Left cardiac atrium (tissue), 4 donors: ENCODE data around the gene TMEM88. TPM values are rescaled to one million over a fixed set of nuclear protein-coding genes. Genes with fewer than 3 reads are reported as not detected.
A peak's percentile ranks its signal among the peaks of the same experiment; 100 is the strongest.

Experiments
- ATAC-seq, 2 donors: fragments of 200-7000 bp; cut with Tn5 transposase; one replicate each; pipeline ENCODE4 v1.9.1; 2020; ENCODE audit warnings: mild to moderate bottlenecking in 2 of 2, moderate library complexity in 2 of 2
- DNase-seq: peaks from one replicate; pipeline ENCODE4 v3.0.0-alpha.2; 2020
- intact Hi-C, 2 donors: fragments of 100-400 bp; cut with DNase I; formaldehyde crosslinking; loops; one replicate each; pipeline versions ENCODE4 v1.14.1 to v1.15.1; 2022 to 2023
- total RNA-seq, 2 donors: library from RNA; stranded (reverse); fragmentation: NEBNext Ultra II Directional; extraction: Animal tissue kit (Norgen Biotek cat#: 25700); gene quantifications; one replicate each; pipeline ENCODE4 v1.2.1, GENCODE V29; 2021
- donor health status: DM: no; HTN: yes; CAD: no.
- donor health status: DM: no; HTN: yes; CAD: no; lungs with severe emphysema.
- donor health status: DM: yes; HTN: yes; CAD: no.
- donor health status: Dilated cardiomyopathy.

The TMEM88 gene
- total RNA-seq, 2 donors from 2014 or later = 32.5 to 33.6 TPM

DNA sequence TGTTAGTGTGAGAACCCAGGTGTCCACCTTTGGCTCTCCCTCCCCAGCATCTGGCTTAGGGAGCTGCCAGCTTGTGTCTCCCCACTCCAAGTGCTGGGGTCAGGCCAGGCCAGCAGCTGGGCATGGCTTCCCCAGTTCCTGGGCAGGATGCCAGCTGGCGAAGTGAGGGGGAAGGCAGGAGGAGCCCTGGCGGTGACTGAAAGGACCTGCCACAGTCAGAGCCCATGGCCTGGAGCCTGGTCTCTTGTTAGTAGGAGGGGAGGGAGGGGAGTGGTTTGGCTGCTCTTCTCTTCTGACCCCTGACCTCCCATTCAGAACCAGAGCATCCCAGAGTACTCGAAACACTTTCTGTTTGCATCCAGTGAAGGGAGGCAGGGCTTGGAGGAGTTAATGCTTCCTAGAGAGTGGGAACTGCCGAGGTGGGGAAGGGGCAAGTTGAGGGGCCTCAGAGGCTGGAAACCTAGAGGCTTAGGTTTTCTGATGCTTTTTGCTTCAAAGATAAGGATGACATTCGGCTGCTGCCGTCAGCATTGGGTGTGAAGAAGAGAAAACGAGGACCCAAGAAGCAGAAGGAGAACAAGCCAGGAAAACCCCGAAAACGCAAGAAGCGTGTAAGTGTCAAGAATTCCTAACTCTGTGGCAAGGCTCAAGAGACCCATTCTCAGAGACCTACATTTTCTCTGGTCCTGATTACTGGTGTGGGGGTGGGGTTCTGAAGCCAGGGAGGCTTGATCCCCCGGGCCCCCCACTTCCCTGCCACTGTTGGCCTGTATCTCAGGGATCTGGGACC lies 34.5 kb downstream of the TMEM88 start:
- intact Hi-C loops = loop anchor here in 1 of 2 donors (10.0 kb wide), 1 partner anchor 145 kb away; no protein-coding TSS in a partner anchor
- ATAC-seq = peak; percentile 81 to 83
- DNase-seq = peak; percentile 97

DNA sequence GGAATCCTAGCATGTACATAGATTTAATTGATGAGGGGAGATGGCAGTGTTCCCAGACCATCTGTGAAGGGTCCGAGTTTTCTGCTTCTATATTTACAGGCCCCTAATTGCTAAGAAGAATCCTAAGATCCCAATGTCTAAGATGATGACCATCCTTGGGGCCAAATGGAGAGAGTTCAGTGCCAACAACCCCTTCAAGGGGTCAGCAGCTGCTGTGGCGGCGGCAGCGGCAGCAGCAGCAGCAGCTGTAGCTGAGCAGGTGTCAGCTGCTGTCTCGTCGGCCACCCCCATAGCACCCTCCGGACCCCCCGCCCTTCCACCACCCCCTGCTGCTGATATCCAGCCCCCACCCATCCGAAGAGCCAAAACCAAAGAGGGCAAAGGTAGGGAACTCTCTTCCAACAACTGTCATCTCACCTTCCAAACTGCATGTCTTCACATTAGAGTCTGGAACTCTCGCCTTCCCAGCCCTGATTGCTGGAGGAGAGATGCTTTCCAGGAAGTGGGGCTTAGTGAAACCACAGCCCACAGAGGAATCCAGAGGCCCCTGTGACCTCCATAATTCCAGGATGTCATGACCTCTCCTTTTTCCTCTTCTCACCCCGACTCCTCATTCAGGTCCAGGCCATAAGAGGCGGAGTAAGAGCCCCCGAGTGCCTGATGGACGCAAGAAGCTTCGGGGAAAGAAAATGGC lies 38.5 kb downstream of the TMEM88 start:
- intact Hi-C loops = no loop called here
- ATAC-seq = no peak
- no peak for DNase-seq

DNA sequence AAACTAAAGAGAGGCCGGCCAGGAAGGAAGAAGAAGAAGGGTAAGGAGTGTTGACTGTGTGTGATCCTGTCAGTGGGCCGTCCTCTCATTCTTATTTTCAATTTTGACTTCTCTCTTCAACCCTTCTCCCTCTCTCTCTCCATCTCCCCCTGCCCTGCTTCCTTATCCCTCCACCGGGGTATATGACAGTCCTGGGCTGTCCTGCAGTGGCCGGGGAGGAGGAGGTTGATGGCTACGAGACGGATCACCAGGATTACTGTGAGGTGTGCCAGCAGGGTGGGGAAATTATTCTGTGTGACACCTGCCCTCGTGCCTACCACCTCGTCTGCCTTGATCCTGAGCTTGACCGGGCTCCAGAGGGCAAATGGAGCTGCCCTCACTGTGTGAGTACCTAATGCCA lies 39.4 kb downstream of the TMEM88 start:
- ATAC-seq = no peak
- no peak for DNase-seq
- intact Hi-C loops = no loop called here

- DNase-seq = no peak
- ATAC-seq = no peak
- intact Hi-C loops = no loop called here
Observed at GRCh38 chr17:7894866-7895265, 40.0 kb downstream of the TMEM88 start.

GRCh38 chr17:7897090-7897489 lies 42.2 kb downstream of the TMEM88 start:
- ATAC-seq (no peak), DNase-seq (no peak)
- intact Hi-C loops = loop anchor here in 1 of 2 donors (2.0 kb wide), 2 partner anchors 34 to 74 kb away; no protein-coding TSS in a partner anchor

DNA sequence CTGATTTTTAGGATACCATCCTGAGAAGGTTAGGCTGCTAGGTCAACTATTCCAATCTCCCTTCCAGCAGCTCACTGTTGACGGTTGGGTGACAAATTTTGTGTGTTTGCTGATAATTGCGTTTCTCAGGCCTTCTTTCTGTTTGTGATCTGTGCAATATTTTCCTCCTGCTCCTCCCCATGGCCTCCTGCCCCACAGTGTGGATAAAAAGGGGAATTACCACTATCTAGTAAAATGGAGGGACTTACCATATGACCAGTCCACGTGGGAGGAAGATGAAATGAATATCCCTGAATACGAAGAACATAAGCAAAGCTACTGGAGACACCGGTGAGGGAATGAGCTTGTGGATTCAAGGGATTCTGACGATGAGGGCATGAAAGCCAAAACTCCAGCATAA lies 42.9 kb downstream of the TMEM88 start:
- ATAC-seq = peak; percentile 77 to 86
- no peak for DNase-seq
- intact Hi-C loops = loop anchor here in 1 of 2 donors (2.0 kb wide), 2 partner anchors 35 to 75 kb away; no protein-coding TSS in a partner anchor

DNA sequence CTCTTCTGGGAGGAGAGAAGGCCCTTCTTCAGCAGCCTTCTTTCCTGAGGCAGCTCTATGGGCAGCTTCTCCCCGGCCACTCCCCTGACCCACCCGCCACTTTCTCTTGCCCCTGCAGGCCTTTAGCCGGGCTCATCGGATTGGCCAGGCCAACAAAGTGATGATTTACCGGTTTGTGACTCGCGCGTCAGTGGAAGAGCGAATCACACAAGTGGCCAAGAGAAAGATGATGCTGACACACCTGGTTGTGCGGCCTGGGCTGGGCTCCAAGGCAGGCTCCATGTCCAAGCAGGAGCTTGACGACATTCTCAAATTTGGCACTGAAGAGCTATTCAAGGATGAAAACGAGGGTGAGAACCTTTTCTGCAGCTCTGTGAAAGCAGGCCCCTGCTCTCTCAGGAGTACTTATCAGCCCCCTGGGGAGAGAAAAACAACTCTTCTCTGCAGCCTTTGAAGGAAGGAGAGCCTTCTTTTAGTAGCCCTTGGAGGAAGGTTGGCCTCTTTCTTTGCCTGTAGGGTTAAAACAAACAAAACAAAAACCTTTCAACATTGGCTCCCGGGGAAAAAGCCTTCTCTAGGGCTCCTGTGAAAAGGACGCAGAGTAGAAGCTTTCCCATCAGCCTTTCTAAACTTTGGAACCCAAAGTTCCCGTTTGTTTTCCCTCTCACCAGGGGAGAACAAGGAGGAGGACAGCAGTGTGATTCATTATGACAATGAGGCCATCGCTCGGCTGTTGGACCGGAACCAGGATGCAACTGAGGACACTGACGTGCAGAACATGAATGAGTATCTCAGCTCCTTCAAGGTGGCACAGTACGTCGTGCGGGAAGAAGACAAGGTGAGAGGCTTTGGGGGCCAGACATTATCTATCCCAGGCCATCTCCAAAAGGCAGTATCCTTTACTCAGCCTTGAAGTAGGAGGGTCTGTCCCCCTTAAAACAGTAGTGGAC lies 48.6 kb downstream of the TMEM88 start:
- intact Hi-C loops = no loop called here
- ATAC-seq (no peak), DNase-seq (no peak)

Other genes with a start within 250 kb of the TMEM88 start
- gene FXR2, start 240.2 kb upstream of the TMEM88 start, total RNA-seq = 10 to 100 TPM; 68.3 to 68.7 TPM
- 10 to 100 TPM; 84.1 to 86.4 TPM for gene SAT2, start 227.2 kb upstream of the TMEM88 start, total RNA-seq
- gene SHBG, start 224.9 kb upstream of the TMEM88 start, total RNA-seq = under 1 TPM; 0.55 to 0.85 TPM
- gene ATP1B2, start 204.1 kb upstream of the TMEM88 start, total RNA-seq = 1 to 10 TPM; 1.8 to 3.7 TPM
- 10 to 100 TPM; 18.5 to 23.7 TPM for gene TP53, start 167.6 kb upstream of the TMEM88 start, total RNA-seq
- gene WRAP53, start 166.6 kb upstream of the TMEM88 start, total RNA-seq = 1 to 10 TPM; 3.7 to 6.0 TPM
- gene EFNB3, start 149.9 kb upstream of the TMEM88 start, total RNA-seq = 1 to 10 TPM; 1.1 to 1.4 TPM
- under 1 TPM; 0.05 to 0.24 TPM for gene DNAH2, start 137.3 kb upstream of the TMEM88 start, total RNA-seq
- 10 to 100 TPM; 24.2 to 31.7 TPM for gene KDM6B, start 20.8 kb upstream of the TMEM88 start, total RNA-seq
- 10 to 100 TPM; 66.9 to 83.1 TPM for gene NAA38, start 2.5 kb downstream of the TMEM88 start, total RNA-seq
- gene CYB5D1, start 2.9 kb downstream of the TMEM88 start, total RNA-seq = 10 to 100 TPM; 15.6 to 17.1 TPM
- gene CHD3, start 33.7 kb downstream of the TMEM88 start, total RNA-seq = 10 to 100 TPM; 24.9 to 32.9 TPM
- gene RNF227, start 61.2 kb downstream of the TMEM88 start, total RNA-seq = 1 to 10 TPM; 1.1 to 1.3 TPM
- under 1 TPM; 0.71 to 0.97 TPM for gene KCNAB3, start 74.8 kb downstream of the TMEM88 start, total RNA-seq
- 100 to 1,000 TPM in 1 of 2 donors, 10 to 100 TPM in 1; 79.6 to 107 TPM for gene TRAPPC1, start 76.9 kb downstream of the TMEM88 start, total RNA-seq
- 10 to 100 TPM; 13.6 to 14.8 TPM for gene CNTROB, start 77.1 kb downstream of the TMEM88 start, total RNA-seq
- gene GUCY2D, start 147.5 kb downstream of the TMEM88 start, total RNA-seq = under 1 TPM; 0.10 to 0.38 TPM
- gene ALOX15B, start 184.0 kb downstream of the TMEM88 start, total RNA-seq = under 1 TPM in 1 of 2 donors, not detected in 1; 0.39 TPM
- not detected for gene ALOX12B, start 232.7 kb downstream of the TMEM88 start, total RNA-seq